Activated CD4-positive, alpha-beta T cell treated with anti-CD3 and anti-CD28 coated beads for 48 hours (primary cell): Measurements from ENCODE around the gene PADI2.

Experiments used
- DNase-seq: peaks from one replicate; pipeline ENCODE4 v3.0.0-alpha.2; 2020

The PADI2 gene

DNA sequence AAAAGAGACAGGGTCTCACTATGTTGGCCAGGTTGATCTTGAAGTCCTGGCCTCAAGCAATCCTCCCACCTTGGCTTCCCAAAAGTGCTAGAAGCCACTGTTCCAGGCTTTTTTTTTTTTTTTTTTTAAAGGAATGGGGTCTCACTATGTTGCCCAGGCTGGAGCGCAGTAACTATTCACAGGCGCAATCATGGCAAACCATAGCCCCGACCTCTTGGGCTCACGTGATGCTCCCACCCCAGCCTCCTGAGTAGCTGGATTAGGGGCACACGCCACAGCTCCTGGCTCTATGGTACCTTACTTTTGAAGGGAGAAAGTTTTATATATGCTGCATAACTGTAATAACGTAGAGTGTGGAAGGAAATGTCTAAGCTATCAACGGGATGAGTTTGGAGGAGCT is 101.8 kb downstream of the PADI2 start:
- no peak for DNase-seq
